HEK293 (cell line): ENCODE results near the gene SERPINB5.

Experiments used
- CTCF ChIA-PET: fragments of 350-600 bp; formaldehyde crosslinking; extraction: SDS; loops from one replicate; lab custom pipeline; 2021; ENCODE audit warnings: antibody characterized with exemption; lab: Yijun Ruan, JAX
- POLR2A ChIA-PET: fragments of 300-600 bp; formaldehyde crosslinking; extraction: SDS; loops from one replicate; lab custom pipeline; 2020; ENCODE audit warnings: antibody characterized with exemption, inconsistent platforms; lab: Yijun Ruan, JAX
- H3K27ac ChIP-seq: fragments of 200-500 bp; sonication (Bioruptor generic); 2 replicates; pipeline ENCODE4 v1.5.1; 2014; ENCODE audit warnings: low read depth, low read length, control low read depth, inconsistent platforms; ENCODE audit errors: extremely low read depth
- H3K36me3 ChIP-seq, 2 experiments: fragments of 200-500 bp in 1 of 2; sonication (Bioruptor generic) in 1 of 2; 1 replicate in 1 of 2; 2 replicates in 1 of 2; pipeline ENCODE4 v1.5.1; 2014 to 2017; ENCODE audit warnings: inconsistent platforms in 2 of 2, low read length in 2 of 2; ENCODE audit not compliant: control insufficient read depth in 2 of 2, insufficient read depth in 1 of 2
- H3K4me1 ChIP-seq: fragments of 200-500 bp; sonication (Bioruptor generic); 2 replicates; pipeline ENCODE4 v1.5.1; 2014; ENCODE audit warnings: mild to moderate bottlenecking, low read length, inconsistent platforms; ENCODE audit not compliant: control insufficient read depth, insufficient read depth
- H3K4me3 ChIP-seq: 2 replicates; pipeline ENCODE4 v1.5.1; 2011; ENCODE audit warnings: low read depth, mild to moderate bottlenecking, control low read depth, low read length, moderate library complexity
- H3K9me3 ChIP-seq: fragments of 200-500 bp; sonication (Bioruptor generic); 2 replicates; pipeline ENCODE4 v1.5.1; 2014; ENCODE audit warnings: low read depth, low read length, inconsistent platforms; ENCODE audit not compliant: control insufficient read depth, insufficient read depth
- KLF16 ChIP-seq: fragments of 450-650 bp; formaldehyde crosslinking; IDR thresholded peaks from 2 replicates; pipeline ENCODE4 v1.5.1; 2017; ENCODE audit warnings: missing biosample characterization, missing genetic modification characterization
- MYNN ChIP-seq: fragments of 450-650 bp; formaldehyde crosslinking; IDR thresholded peaks from 2 replicates; pipeline ENCODE4 v1.5.1; 2016; ENCODE audit warnings: missing biosample characterization, missing genetic modification characterization, borderline replicate concordance
- PATZ1 ChIP-seq: fragments of 450-650 bp; formaldehyde crosslinking; IDR thresholded peaks from 2 replicates; pipeline ENCODE4 v1.5.1; 2016; ENCODE audit warnings: missing biosample characterization, missing genetic modification characterization
- PRDM2 ChIP-seq: fragments of 450-650 bp; formaldehyde crosslinking; IDR thresholded peaks from 2 replicates; pipeline ENCODE4 v1.5.1; 2016; ENCODE audit warnings: missing biosample characterization, missing genetic modification characterization, borderline replicate concordance
- SP7 ChIP-seq: fragments of 450-650 bp; formaldehyde crosslinking; IDR thresholded peaks from 2 replicates; pipeline ENCODE4 v1.5.1; 2016; ENCODE audit warnings: missing biosample characterization, missing genetic modification characterization
- ZNF148 ChIP-seq: fragments of 450-650 bp; formaldehyde crosslinking; IDR thresholded peaks from 2 replicates; pipeline ENCODE4 v1.5.0; 2017; ENCODE audit warnings: missing biosample characterization, missing genetic modification characterization, borderline replicate concordance
- ZNF169 ChIP-seq: fragments of 450-650 bp; formaldehyde crosslinking; IDR thresholded peaks from 2 replicates; pipeline ENCODE4 v1.5.1; 2016; ENCODE audit warnings: missing biosample characterization, missing genetic modification characterization
- ZNF214 ChIP-seq: fragments of 450-650 bp; formaldehyde crosslinking; IDR thresholded peaks from 2 replicates; pipeline ENCODE4 v1.5.1; 2017; ENCODE audit warnings: missing biosample characterization, mild to moderate bottlenecking, missing genetic modification characterization, borderline replicate concordance
- ZNF23 ChIP-seq: fragments of 450-650 bp; formaldehyde crosslinking; IDR thresholded peaks from 2 replicates; pipeline ENCODE4 v1.5.1; 2016; ENCODE audit warnings: missing biosample characterization, missing genetic modification characterization, borderline replicate concordance
- ZNF350 ChIP-seq: fragments of 450-650 bp; formaldehyde crosslinking; IDR thresholded peaks from 2 replicates; pipeline ENCODE4 v1.5.0; 2017; ENCODE audit warnings: missing biosample characterization, mild to moderate bottlenecking, missing genetic modification characterization
- ZNF391 ChIP-seq: fragments of 450-650 bp; formaldehyde crosslinking; IDR thresholded peaks from 2 replicates; pipeline ENCODE4 v1.5.1; 2016; ENCODE audit warnings: low read depth, missing biosample characterization, missing genetic modification characterization, borderline replicate concordance
- ZNF521 ChIP-seq: fragments of 450-650 bp; formaldehyde crosslinking; IDR thresholded peaks from 2 replicates; pipeline ENCODE4 v1.5.1; 2017; ENCODE audit warnings: missing biosample characterization, mild to moderate bottlenecking, missing genetic modification characterization
- ZNF548 ChIP-seq: fragments of 450-650 bp; formaldehyde crosslinking; IDR thresholded peaks from 2 replicates; pipeline ENCODE4 v1.5.1; 2016; ENCODE audit warnings: missing biosample characterization, missing genetic modification characterization
- ZNF561 ChIP-seq: fragments of 450-650 bp; IDR thresholded peaks from 2 replicates; pipeline ENCODE4 v1.5.1; 2018; ENCODE audit warnings: missing biosample characterization, missing genetic modification characterization, borderline replicate concordance
- ZNF571 ChIP-seq: fragments of 450-650 bp; formaldehyde crosslinking; IDR thresholded peaks from 2 replicates; pipeline ENCODE4 v1.5.0; 2017; ENCODE audit warnings: missing biosample characterization, missing genetic modification characterization
- ZNF596 ChIP-seq: fragments of 450-650 bp; IDR thresholded peaks from 2 replicates; pipeline ENCODE4 v1.5.0; 2018; ENCODE audit warnings: missing biosample characterization, mild to moderate bottlenecking, missing genetic modification characterization, moderate library complexity
- ZNF645 ChIP-seq: fragments of 450-650 bp; formaldehyde crosslinking; IDR thresholded peaks from 2 replicates; pipeline ENCODE4; 2016; ENCODE audit warnings: missing biosample characterization, missing genetic modification characterization
- ZNF677 ChIP-seq: fragments of 450-650 bp; IDR thresholded peaks from 2 replicates; pipeline ENCODE4 v1.5.0; 2018; ENCODE audit warnings: missing biosample characterization, mild to moderate bottlenecking, missing genetic modification characterization, moderate library complexity
- ZNF777 ChIP-seq: fragments of 450-650 bp; formaldehyde crosslinking; IDR thresholded peaks from 2 replicates; pipeline ENCODE4 v1.5.1; 2017; ENCODE audit warnings: missing biosample characterization, missing genetic modification characterization, borderline replicate concordance
- ZNF837 ChIP-seq: fragments of 450-650 bp; formaldehyde crosslinking; IDR thresholded peaks from 2 replicates; pipeline ENCODE4 v1.5.1; 2016; ENCODE audit warnings: missing biosample characterization, missing genetic modification characterization
- ZSCAN30 ChIP-seq: fragments of 450-650 bp; IDR thresholded peaks from 2 replicates; pipeline ENCODE4 v1.5.1; 2018; ENCODE audit warnings: missing biosample characterization, mild to moderate bottlenecking, missing genetic modification characterization, moderate library complexity
- TF ChIP-seq, protein P1 (sequence below): fragments of 450-650 bp; formaldehyde crosslinking; IDR thresholded peaks from 2 replicates; pipeline ENCODE4 v1.5.1; 2017; ENCODE audit warnings: missing biosample characterization, missing genetic modification characterization

SERPINB5 gene

DNA sequence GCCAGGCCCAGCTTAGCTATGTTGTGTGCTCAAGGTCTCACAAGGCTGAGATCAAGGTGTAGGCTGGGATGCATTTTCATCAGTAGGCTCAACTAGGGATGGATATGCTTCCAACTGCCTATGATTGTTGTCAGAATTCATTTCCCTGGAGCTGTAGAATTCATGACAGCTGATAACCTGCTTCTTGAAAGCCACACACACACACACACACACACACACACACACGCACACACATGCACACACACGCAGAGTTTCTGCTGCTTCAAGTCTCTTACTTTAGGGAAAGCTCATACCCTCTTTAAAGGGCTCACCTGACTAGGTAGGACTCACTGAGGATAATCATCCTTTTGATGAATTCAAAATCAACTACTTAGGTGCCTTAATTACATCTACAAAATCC is 46.2 kb upstream of the SERPINB5 start:
- Histone ChIP-seq H3K9me3 (no peaks in the 10 kb centered on the region), H3K27ac (no peak overlapping the region)
- no peak for TF ChIP-seq ZNF777 (tag by site-specific recombination)
- TF ChIP-seq, protein P1, sequence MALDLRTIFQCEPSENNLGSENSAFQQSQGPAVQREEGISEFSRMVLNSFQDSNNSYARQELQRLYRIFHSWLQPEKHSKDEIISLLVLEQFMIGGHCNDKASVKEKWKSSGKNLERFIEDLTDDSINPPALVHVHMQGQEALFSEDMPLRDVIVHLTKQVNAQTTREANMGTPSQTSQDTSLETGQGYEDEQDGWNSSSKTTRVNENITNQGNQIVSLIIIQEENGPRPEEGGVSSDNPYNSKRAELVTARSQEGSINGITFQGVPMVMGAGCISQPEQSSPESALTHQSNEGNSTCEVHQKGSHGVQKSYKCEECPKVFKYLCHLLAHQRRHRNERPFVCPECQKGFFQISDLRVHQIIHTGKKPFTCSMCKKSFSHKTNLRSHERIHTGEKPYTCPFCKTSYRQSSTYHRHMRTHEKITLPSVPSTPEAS (tag by site-specific recombination) = peak; percentile 92
- TF ChIP-seq, all 188 proteins: peak for 1
- Histone ChIP-seq H3K4me1 (no peaks in the 10 kb centered on the region), H3K4me3 (no peak overlapping the region), H3K36me3 (no peaks in the 10 kb centered on the region)
- POLR2A ChIA-PET = interaction anchor here (1.0 kb wide), 1 partner anchor 8 kb away, joined by 3 read pairs; the partner anchor contains the start of gene VPS4B
- CTCF ChIA-PET = interaction anchor here (1.9 kb wide), 1 partner anchor 9 kb away, joined by 7 read pairs; no protein-coding TSS in a partner anchor

DNA sequence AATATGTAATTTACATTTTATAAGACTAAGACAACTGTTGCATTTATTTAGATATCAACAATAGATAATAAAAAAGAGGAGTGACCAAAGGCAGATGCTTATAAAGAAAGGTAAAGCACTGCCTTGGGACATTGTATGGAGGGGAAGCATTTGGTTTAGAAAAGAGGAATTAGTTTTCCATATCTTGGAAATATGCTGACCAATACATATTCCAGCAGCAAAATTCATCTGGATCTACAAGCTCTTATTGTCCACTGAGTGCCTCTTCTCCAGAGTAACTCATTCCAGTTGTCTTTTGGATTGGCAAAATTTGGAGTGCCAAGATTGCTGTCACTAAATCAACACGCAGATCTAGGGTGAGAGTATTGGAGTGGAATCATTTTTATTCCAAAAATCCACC is 45.6 kb upstream of the SERPINB5 start:
- Histone ChIP-seq H3K4me3 (no peak overlapping the region), H3K36me3 (no peaks in the 10 kb centered on the region), H3K4me1 (no peaks in the 10 kb centered on the region), H3K27ac (no peak overlapping the region), H3K9me3 (no peaks in the 10 kb centered on the region)
- ChIA-PET POLR2A (interaction anchor here (1.0 kb wide), 1 partner anchor 9 kb away, joined by 3 read pairs; the partner anchor contains the start of gene VPS4B), CTCF (interaction anchor here (1.9 kb wide), 1 partner anchor 8 kb away, joined by 7 read pairs; no protein-coding TSS in a partner anchor)
- TF ChIP-seq ZNF548 (tag by site-specific recombination) = no peak
- no peak for TF ChIP-seq ZNF837 (tag by site-specific recombination)
- TF ChIP-seq ZNF214 = no peak
- no peak for TF ChIP-seq PATZ1 (tag by site-specific recombination)
- TF ChIP-seq ZNF521 (tag by site-specific recombination) = no peak
- TF ChIP-seq ZSCAN30 (tag by site-specific recombination) = no peak
- no peak for TF ChIP-seq ZNF148
- no peak for TF ChIP-seq ZNF169 (tag by site-specific recombination)
- TF ChIP-seq ZNF391 (tag by site-specific recombination) = no peak
- TF ChIP-seq MYNN (tag by site-specific recombination) = no peak
- no peak for TF ChIP-seq ZNF23 (tag by site-specific recombination)
- no peak for TF ChIP-seq SP7 (tag by site-specific recombination)
- no peak for TF ChIP-seq ZNF677 (tag by site-specific recombination)
- TF ChIP-seq ZNF571 = no peak
- no peak for TF ChIP-seq ZNF561
- TF ChIP-seq ZNF645 (tag by site-specific recombination) = no peak
- no peak for TF ChIP-seq ZNF350 (tag by site-specific recombination)
- TF ChIP-seq KLF16 (tag by site-specific recombination) = no peak
- TF ChIP-seq PRDM2 (tag by site-specific recombination) = no peak
- TF ChIP-seq ZNF596 = no peak
